Measurements from ENCODE around the gene ECHS1.

- no peak for TF ChIP-seq CTCF (IDR thresholded peaks at IDR 0.05)
- TF ChIP-seq ESRRA (IDR thresholded peaks at IDR 0.05; ENCODE audit: borderline replicate concordance, low read length), result no peak
- no peak for TF ChIP-seq POLR2A (IDR thresholded peaks at IDR 0.05; ENCODE audit: low read length)
- TF ChIP-seq JUN (IDR thresholded peaks at IDR 0.05), result no peak
- no peak for TF ChIP-seq BHLHE40 (IDR thresholded peaks at IDR 0.05; ENCODE audit: low read depth, low read length)
- TF ChIP-seq RAD21 (conservative IDR thresholded peaks at IDR 0.05 in 1 of 2, IDR thresholded peaks at IDR 0.05 in 1 of 2), result no peak
- TF ChIP-seq RCOR1 (IDR thresholded peaks at IDR 0.05; ENCODE audit: low read depth, low read length), result no peak
- TF ChIP-seq PBX3 (IDR thresholded peaks at IDR 0.05), result no peak
- no peak for TF ChIP-seq MAZ (IDR thresholded peaks at IDR 0.05; ENCODE audit: borderline replicate concordance, low read depth, low read length)
- TF ChIP-seq MYC (IDR thresholded peaks at IDR 0.05; ENCODE audit: borderline replicate concordance, low read length), result no peak
Observed at GRCh38 chr10:133396035-133396624, 23.0 kb upstream of the ECHS1 start.
